ENCODE measurements around the gene MYH7B. TPM values are rescaled to one million over a fixed set of nuclear protein-coding genes. Genes with fewer than 3 reads are reported as not detected.

The MYH7B gene
- total RNA-seq, 1 experiment from 2014 or later = 0.98 TPM

- ATAC-seq (no peak), DNase-seq (ENCODE audit: low spot score) (no peak)
- no peak overlapping the region for H3K4me3 Mint-ChIP-seq
- H3K36me3 Mint-ChIP-seq = no peaks in the 10 kb centered on the region
- no peak for TF ChIP-seq NR3C1 (CRISPR knock-in tag; conservative IDR thresholded peaks at IDR 0.05; ENCODE audit: low read depth)
- no peak for TF ChIP-seq EMX1 (CRISPR knock-in tag; IDR thresholded peaks at IDR 0.05)
- TF ChIP-seq JAZF1 (CRISPR knock-in tag; IDR thresholded peaks at IDR 0.05) = no peak
- TF ChIP-seq GRHL2 (CRISPR knock-in tag; IDR thresholded peaks at IDR 0.05; ENCODE audit: insufficient replicate concordance, severe bottlenecking) = no peak
- no peak for TF ChIP-seq MAX (CRISPR knock-in tag; IDR thresholded peaks at IDR 0.05)
- TF ChIP-seq ZNF512 (CRISPR knock-in tag; IDR thresholded peaks at IDR 0.05; ENCODE audit: borderline replicate concordance) = no peak
- no peak for TF ChIP-seq JUN (CRISPR knock-in tag; IDR thresholded peaks at IDR 0.05)
- TF ChIP-seq ZNF232 (CRISPR knock-in tag; IDR thresholded peaks at IDR 0.05) = no peak
- TF ChIP-seq TP53 (CRISPR knock-in tag; IDR thresholded peaks at IDR 0.05) = no peak
- no peak for TF ChIP-seq ZBTB43 (CRISPR knock-in tag; IDR thresholded peaks at IDR 0.05)
- no peak for TF ChIP-seq NR1H2 (CRISPR knock-in tag; IDR thresholded peaks at IDR 0.05)
- TF ChIP-seq ZNF219 (CRISPR knock-in tag; IDR thresholded peaks at IDR 0.05; ENCODE audit: borderline replicate concordance) = no peak
- TF ChIP-seq, protein P1, sequence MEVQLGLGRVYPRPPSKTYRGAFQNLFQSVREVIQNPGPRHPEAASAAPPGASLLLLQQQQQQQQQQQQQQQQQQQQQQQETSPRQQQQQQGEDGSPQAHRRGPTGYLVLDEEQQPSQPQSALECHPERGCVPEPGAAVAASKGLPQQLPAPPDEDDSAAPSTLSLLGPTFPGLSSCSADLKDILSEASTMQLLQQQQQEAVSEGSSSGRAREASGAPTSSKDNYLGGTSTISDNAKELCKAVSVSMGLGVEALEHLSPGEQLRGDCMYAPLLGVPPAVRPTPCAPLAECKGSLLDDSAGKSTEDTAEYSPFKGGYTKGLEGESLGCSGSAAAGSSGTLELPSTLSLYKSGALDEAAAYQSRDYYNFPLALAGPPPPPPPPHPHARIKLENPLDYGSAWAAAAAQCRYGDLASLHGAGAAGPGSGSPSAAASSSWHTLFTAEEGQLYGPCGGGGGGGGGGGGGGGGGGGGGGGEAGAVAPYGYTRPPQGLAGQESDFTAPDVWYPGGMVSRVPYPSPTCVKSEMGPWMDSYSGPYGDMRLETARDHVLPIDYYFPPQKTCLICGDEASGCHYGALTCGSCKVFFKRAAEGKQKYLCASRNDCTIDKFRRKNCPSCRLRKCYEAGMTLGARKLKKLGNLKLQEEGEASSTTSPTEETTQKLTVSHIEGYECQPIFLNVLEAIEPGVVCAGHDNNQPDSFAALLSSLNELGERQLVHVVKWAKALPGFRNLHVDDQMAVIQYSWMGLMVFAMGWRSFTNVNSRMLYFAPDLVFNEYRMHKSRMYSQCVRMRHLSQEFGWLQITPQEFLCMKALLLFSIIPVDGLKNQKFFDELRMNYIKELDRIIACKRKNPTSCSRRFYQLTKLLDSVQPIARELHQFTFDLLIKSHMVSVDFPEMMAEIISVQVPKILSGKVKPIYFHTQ (CRISPR knock-in tag; IDR thresholded peaks at IDR 0.05) = no peak
- no peak for TF ChIP-seq ESRRA (CRISPR knock-in tag; IDR thresholded peaks at IDR 0.05; ENCODE audit: borderline replicate concordance)
- no peak for TF ChIP-seq STAT6 (CRISPR knock-in tag; conservative IDR thresholded peaks at IDR 0.05; ENCODE audit: low read depth)
- ChIA-PET CTCF (interaction anchor here (1.2 kb wide), 1 partner anchor 9 kb away, joined by 3 read pairs; the partner anchor contains the start of genes GSS and MYH7B), POLR2A (no interaction called here)
- no peaks in the 10 kb centered on the region for H3K27me3 Mint-ChIP-seq (ENCODE audit: low read depth)
- no peak overlapping the region for H3K27ac Mint-ChIP-seq
- H3K9me3 Mint-ChIP-seq = no peaks in the 10 kb centered on the region
- peaks cover 12% of the 10 kb centered on the region for H3K4me1 Mint-ChIP-seq
Observed at GRCh38 chr20:34965051-34965450, 9.4 kb downstream of the MYH7B start.

DNA sequence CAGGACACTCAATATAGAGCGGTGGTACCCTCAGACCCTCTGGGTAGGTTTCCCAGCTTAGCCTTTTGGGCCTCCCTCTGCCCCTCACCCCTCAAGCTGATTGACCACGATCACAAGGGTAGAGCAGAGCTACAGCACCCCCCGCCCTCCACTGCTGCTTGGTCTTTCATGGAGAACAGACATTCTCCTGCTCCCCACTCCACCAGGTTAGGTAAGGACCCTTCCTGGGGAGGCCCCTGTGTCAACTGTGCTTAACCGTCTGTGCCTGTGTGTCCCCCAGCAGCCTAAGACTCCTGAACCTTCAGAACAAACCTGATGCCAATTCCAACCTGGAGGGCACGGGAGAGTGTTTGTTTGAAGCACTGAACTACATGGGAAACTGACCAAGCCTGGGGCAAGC, 11.8 kb downstream of the MYH7B start:
- Mint-ChIP-seq H3K36me3 (no peaks in the 10 kb centered on the region), H3K27me3 (ENCODE audit: low read depth) (no peaks in the 10 kb centered on the region), H3K27ac (no peak overlapping the region), H3K9me3 (no peaks in the 10 kb centered on the region), H3K4me3 (no peak overlapping the region), H3K4me1 (peaks cover 10% of the 10 kb centered on the region)
- DNase-seq (ENCODE audit: low spot score) (no peak), ATAC-seq (no peak)
- POLR2A ChIA-PET = no interaction called here
- CTCF ChIA-PET = interaction anchor here (1.0 to 2.8 kb wide), 3 partner anchors 12 to 129 kb away, joined by 3 to 10 read pairs (median 4); partner anchors contain the start of genes ACSS2, GSS and MYH7B
- TF ChIP-seq E2F4 (CRISPR knock-in tag; IDR thresholded peaks at IDR 0.05; ENCODE audit: borderline replicate concordance, low read depth) (no peak), GABPB1 (CRISPR knock-in tag; IDR thresholded peaks at IDR 0.05) (no peak), HMGXB4 (CRISPR knock-in tag; IDR thresholded peaks at IDR 0.05) (no peak), STAT6 (CRISPR knock-in tag; conservative IDR thresholded peaks at IDR 0.05; ENCODE audit: low read depth) (no peak), CREM (CRISPR knock-in tag; IDR thresholded peaks at IDR 0.05) (no peak)

All from WTC11 (cell line).